ENCODE results near the gene SLC16A5.
"Not testable (repeated sequence)": the region's sequence is repeated elsewhere in the genome, so short reads cannot be mapped to it uniquely, and the experiment has no call there.

Gene SLC16A5, protein sequence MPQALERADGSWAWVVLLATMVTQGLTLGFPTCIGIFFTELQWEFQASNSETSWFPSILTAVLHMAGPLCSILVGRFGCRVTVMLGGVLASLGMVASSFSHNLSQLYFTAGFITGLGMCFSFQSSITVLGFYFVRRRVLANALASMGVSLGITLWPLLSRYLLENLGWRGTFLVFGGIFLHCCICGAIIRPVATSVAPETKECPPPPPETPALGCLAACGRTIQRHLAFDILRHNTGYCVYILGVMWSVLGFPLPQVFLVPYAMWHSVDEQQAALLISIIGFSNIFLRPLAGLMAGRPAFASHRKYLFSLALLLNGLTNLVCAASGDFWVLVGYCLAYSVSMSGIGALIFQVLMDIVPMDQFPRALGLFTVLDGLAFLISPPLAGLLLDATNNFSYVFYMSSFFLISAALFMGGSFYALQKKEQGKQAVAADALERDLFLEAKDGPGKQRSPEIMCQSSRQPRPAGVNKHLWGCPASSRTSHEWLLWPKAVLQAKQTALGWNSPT

DNA sequence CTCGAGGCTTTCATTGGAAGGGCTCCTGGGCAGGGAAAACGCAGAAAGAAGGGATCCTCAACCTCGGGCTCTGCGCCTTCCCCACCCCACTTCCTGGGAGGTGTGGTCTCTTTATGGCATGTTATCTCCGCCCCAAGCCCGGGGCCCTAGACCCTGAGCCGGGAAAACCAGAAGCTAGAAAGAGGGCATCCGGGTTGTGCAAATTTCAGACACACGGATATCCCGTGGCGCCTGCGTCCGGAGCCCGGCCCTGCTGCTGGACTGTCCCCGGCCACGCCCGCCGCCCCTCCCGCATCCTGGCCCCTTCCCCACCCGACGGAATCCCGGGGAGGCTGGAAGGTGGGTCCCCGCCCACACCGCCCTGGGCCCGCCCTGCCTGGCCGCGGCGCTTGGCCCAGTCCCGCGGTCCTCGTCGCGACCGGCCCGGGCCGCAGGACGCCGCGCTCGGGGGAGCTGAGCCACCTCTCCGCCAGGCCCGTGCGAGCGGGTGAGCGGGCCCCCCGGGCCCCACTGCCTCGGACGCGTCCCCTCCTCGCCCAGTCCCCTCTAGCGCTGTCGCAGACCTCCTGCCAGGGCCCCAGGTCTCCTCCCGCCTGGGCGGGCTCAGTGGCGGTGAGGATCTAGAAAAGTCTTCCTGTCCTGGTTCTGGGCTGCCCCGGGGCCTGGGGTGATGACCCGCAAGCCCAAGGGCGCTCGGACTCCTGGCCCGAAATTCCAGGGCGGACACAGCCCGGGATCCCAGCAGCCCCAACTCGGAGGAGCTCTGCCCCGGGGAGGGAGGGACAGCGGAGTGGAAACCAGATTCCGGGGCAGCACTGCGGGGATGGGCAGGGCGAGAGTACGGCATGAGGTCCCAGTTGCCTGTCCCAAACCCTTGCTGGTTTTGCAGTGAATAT lies at the start of gene SLC16A5:
Gene SLC16A5 (plus strand): TSS at position 397 of the 896 bp plus-strand sequence. CDS start 5,683 bp downstream, outside the sequence.
- peak; percentile 36 for DNase-seq

- DNase-seq, result no peak
Observed at GRCh38 chr17:75039238-75039637, 48.5 kb upstream of the SLC16A5 start.

DNA sequence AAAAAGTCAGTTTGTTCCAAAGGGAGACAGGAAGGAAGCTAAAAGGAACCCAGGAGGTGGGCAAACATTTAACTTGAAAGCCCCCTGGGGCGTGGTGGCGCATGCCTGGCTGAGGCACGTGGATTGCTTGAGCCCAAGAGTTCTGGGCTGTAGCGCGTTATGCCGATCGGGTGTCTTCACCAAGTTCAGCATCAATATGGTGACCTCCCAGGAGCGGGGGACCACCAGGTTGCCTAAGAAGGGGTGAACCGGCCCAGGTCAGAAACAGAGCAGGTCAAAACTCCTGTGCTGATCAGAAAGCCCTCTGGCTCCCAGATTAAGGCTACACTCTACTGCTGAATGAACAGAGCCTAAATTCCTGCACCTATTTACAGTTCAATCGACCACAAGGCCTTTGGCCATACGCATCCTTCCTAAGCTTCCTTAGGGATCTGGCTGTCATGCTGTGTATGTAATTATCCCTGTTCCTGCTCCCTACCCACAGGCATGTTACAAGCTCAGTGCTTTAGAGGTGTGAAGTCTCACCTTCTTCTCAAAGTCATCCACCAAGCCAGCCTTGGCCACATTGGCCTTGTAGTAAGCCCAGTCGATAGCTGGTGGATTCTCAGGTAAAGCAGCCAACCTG lies 46.0 kb upstream of the SLC16A5 start:
- DNase-seq, result no peak

DNA sequence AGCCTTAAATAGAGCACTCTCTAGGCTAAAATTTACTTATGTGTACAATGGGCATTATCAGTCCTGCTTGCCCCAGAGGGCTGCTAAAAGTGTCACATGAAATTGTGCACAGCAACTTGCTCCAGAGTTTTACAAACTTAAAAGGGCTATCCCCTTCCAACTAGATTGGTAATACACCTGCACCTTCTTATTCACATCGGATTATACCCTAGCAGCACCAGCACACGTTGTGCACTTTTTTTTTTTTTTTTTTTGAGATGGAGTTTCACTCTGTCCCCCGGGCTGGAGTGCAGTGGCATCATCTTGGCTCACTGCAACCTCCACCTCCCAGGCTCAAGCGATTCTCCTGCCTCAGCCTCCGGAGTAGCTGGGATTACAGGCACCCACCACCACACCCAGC lies 44.0 kb upstream of the SLC16A5 start:
- not testable (repeated sequence) for DNase-seq

- no peak for DNase-seq
Observed at GRCh38 chr17:75044716-75045115, 43.0 kb upstream of the SLC16A5 start.

DNA sequence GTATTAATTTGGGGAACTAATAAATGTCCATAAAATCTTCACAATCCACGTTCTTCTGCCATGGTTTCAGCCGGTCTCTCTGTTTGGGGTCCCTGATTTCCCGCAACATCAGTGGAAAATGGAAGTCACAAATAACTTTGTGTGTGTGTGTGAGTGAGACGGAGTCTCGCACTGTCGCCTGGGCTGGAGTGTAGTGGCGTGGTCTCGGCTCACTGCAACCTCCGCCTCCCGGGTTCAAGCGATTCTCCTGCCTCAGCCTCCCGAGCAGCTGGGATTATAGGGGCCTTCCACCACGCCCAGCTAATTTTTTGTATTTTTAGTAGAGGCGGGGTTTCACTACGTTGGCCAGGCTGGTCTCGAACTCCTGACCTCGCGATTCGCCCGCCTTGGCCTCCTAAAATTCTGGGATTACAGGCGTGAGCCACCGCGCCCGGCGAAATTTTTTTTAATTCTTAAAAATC lies 41.8 kb upstream of the SLC16A5 start:
- DNase-seq, result not testable (repeated sequence)

DNA sequence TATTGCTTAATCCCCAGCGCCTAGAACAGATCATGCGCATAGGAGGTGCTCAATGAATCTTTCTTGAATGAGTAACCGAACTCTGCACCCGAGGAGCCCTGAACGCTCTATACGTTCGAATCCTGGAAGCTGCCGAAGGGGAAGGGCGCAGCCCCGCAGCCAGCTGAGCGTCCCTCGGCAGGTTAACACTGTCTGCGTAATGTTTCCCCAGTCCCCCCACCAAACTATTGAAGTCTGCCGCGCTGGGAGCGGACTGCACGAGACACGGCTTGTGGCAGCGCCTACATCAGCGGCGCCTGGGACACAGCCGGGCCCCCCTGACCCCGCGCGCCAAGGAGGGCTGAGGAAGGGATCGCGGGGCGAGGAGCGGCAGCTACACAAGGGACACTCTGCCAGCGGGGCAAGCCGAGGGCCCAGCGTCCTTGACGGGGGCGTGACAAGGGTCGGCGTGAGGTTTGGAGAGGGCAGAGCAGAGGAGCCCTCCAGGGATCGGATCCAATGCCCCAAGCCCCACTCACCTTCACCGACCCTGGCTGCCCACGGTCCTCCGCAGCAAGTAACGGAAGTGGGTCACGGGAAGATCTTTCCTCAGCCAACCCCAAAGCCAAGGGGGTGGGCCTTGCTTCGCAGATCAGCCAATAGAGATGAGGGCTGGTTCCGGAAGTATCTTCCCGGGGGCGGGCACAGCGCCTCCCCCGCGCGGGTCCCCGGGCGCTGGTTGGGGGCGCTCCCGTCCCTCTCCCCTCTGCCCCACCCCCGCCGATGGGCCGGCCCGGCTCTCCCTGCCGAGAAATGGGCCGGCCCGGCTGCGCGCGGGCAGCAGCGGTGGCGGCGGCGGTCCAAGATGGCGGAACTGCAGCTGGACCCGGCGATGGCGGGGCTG lies 41.1 kb upstream of the SLC16A5 start, which contains the start of the genes ATP5PD and KCTD2:
Gene ATP5PD (minus strand): TSS at position 563 of the 883 bp plus-strand sequence. CDS start 4,319 bp downstream, outside the sequence.
Gene KCTD2 (plus strand): TSS at position 819 of the 883 bp plus-strand sequence. CDS start 26 bp downstream, at position 845.
- peak; percentile 95 for DNase-seq

DNA sequence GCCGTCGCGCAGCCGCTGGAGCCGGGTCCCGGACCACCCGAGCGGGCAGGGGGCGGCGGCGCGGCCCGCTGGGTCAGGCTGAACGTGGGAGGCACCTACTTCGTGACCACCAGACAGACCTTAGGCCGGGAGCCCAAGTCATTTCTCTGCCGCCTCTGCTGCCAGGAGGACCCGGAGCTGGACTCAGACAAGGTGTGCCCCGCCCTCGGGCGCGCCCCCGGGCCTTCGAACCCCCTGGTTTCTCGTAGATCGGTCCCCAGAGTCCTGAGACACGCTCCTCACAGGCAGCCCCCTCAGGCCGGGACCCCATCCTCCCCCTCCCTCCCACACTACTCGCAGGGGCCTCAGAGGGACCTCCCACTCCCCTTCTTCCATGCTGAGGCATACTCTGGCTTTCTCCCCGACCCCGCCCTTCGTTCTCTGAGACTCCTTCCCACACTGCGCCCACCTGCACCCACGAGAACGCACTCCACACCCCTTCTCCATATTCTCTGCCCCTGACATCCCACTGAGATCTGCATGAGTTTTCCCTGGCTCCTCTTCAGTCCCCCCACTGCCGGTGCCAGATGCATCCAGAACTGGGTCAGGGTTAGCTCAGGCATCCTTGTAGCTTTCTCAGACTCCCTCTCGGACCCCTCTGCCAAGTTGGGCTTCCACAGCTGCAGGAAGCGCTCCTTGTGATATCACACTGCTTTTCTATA lies 40.2 kb upstream of the SLC16A5 start:
- peak; percentile 34 for DNase-seq

- DNase-seq, result no peak
Observed at GRCh38 chr17:75048249-75048878, 39.4 kb upstream of the SLC16A5 start.

- DNase-seq, result no peak
Observed at GRCh38 chr17:75049057-75049456, 38.7 kb upstream of the SLC16A5 start.

DNA sequence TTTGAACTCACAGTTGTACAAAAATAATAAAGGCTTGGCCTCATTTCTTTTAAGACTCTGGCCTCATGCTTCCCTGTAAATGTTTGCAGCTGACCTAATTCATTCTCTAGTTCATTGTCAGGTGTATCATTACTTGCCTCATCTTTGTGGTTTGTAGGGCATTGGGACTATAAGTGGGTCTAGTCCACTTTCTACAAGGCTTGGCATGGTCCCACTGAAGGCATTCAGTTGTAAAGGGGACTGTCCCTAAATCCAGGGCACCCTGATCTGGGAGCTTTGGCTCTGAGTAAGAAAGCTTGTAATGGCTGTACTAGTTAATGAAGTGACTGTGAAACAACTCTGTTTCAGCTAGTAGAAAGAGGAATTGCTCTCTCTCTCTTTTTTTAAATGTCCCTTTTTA lies 38.0 kb upstream of the SLC16A5 start:
- no peak for DNase-seq

- no peak for DNase-seq
Observed at GRCh38 chr17:75051941-75052340, 35.8 kb upstream of the SLC16A5 start.

GRCh38 chr17:75059369-75060345 lies 28.1 kb upstream of the SLC16A5 start:
- no peak for DNase-seq

DNA sequence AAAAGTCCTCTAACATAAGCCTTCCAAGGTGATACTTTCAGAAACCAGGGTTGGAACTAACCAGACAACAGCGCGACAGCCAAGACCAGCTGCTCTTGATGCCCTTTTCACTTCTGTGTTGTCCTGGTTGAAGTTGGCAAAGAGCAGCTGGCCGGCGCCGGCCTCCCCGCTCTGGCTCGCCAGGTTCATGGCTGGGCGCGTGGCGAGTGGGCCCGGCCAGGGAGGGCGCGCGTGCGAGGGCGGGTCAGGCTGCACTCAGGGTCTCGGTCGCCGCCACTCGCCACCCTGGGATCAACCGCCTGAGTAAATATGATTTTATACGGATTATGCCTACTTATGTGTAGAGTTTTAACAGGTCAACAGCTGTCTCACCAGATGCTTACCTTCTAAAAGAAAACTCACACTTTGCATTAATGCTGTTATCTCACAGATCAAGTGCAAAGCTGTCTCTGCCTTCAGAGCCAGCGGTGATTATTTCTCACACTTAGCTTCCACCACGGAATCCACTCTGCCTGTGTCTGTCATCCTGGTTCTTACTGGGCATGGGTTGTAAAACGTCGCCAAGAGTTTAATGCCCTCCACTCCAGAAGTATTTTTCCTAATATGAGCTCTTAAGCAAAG lies 27.2 kb upstream of the SLC16A5 start:
- DNase-seq, result no peak

DNA sequence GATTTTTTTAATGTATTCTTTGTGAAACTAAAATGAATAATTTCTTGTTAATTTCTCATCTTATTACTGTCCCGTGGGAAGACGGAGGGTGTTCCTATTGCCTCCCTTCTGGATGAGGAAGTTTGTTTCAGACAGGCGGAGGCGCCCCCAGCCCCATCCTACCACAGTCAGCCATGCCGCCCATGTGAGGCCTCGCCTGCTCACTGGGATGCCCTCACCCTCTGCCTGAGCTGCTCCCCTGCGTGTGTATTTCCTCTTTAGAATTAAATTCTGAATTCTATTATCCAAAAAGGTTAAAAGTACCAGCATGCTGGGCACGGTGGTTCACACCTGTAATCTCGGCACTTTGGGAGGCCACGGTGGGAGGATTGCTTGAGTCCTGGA lies 26.7 kb upstream of the SLC16A5 start:
- no peak for DNase-seq

DNA sequence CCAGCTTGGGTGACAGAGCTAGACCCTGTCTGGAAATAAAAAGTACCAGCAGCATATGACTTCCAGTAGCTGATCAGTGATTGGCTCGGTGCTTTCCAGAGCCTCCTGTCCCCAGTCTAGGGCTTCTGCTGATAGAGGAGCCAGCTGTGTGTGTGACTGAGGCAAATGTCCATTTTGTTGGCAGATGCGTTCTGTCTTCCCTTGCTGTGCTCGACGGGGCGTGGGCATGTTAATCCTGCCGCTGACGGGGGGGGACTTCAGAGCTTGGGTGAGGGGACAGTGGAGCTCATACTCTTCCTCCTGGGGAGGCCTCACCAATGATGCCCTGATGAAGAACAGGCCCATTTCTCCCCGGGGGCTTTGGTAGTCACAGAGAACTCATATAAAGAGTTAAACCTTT lies 26.1 kb upstream of the SLC16A5 start:
- no peak for DNase-seq

DNA sequence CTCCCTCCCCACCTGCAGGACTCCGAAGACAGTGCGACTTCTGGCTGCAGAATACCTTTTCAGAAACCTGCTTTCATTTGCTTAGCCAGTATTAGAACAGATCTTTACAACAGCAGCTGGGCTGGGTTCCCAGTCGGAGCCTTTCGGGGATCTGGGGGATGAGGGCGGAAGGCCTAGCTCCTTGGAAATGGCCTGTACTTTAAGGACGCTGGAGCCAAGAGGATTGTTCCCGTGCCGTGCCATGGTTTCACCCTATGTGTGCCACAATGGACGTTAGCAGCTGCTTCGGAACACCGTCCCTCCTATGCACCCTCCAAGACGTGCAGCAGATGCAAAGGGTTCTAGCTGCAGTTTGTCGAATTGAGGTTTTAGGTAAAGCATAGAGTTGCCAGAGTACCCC lies 24.6 kb upstream of the SLC16A5 start:
- no peak for DNase-seq

GRCh38 chr17:75063626-75064025 lies 24.1 kb upstream of the SLC16A5 start:
- no peak for DNase-seq

DNA sequence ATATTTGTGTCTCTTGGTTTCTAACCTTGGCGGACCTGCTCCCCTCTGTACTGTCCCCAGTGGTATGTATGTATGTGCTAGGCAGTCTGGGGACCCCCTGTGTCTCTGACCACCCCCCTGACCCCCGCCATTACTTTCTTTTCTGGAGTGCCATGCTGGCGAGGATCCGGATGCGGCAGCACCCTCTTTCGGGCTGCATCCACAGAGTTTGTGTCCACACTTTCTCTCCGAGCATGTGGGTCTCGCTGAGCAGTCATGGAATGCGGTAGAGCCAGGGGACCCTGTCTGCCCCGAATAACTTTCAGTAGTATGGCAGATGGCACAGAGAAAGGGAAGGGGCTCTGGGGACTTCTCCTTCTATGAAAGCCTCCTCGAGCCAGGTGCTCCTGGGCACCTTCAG lies 23.7 kb upstream of the SLC16A5 start:
- no peak for DNase-seq
